C4-2B (cell line): ENCODE measurements around the gene GRAMD2B.

Experiments
- H3K27ac ChIP-seq: fragments of 450-650 bp; 2 replicates; pipeline ENCODE4 v1.5.1; 2017
- CTCF ChIP-seq: fragments of 450-650 bp; conservative IDR thresholded peaks from 2 replicates; pipeline ENCODE4 v1.5.1; 2017; ENCODE audit warnings: mild to moderate bottlenecking
- ZFX ChIP-seq: fragments of 450-650 bp; IDR thresholded peaks from 2 replicates; pipeline ENCODE4 v1.6.1; 2017

The GRAMD2B gene

GRCh38 chr5:126460459-126460858 is 37.2 kb downstream of the GRAMD2B start:
- TF ChIP-seq CTCF (no peak), ZFX (no peak)
- no peak overlapping the region for H3K27ac ChIP-seq

- H3K27ac ChIP-seq = no peak overlapping the region
- TF ChIP-seq ZFX (no peak), CTCF (no peak)
These were observed 37.8 kb downstream of the GRAMD2B start for GRCh38 chr5:126460977-126461376.

GRCh38 chr5:126461838-126462237 is 38.6 kb downstream of the GRAMD2B start:
- TF ChIP-seq ZFX (no peak), CTCF (no peak)
- no peak overlapping the region for H3K27ac ChIP-seq

- no peak overlapping the region for H3K27ac ChIP-seq
- TF ChIP-seq ZFX (no peak), CTCF (no peak)
These were observed 39.2 kb downstream of the GRAMD2B start for GRCh38 chr5:126462239-126463014.

GRCh38 chr5:126464016-126464415 is 40.8 kb downstream of the GRAMD2B start:
- TF ChIP-seq ZFX (no peak), CTCF (no peak)
- no peak overlapping the region for H3K27ac ChIP-seq

GRCh38 chr5:126464959-126465358 is 41.8 kb downstream of the GRAMD2B start:
- no peak for TF ChIP-seq ZFX
- TF ChIP-seq CTCF = no peak

GRCh38 chr5:126468091-126468490 is 44.9 kb downstream of the GRAMD2B start:
- H3K27ac ChIP-seq = no peak overlapping the region
- TF ChIP-seq CTCF = no peak
- TF ChIP-seq ZFX = no peak

More at GRCh38 chr5:126464959-126465358, 41.8 kb downstream of the GRAMD2B start:
- H3K27ac ChIP-seq = no peak overlapping the region
